CD4-positive, alpha-beta T cell treated with Interleukin-6 at 100 ng/mL for 8 hours (primary cell): ENCODE data around the gene PLET1.

Experiments
- DNase-seq: peaks from one replicate; pipeline ENCODE4 v3.0.0-alpha.2; 2020; ENCODE audit warnings: mixed read lengths, low spot score

PLET1 gene

GRCh38 chr11:112260490-112260889 is at the start of gene PLET1:
Gene PLET1, minus strand, starts transcription at chr11:112260860. Its CDS starts 271 bp downstream, at chr11:112260589.
- DNase-seq, result no peak

GRCh38 chr11:112310419-112310818 is 49.8 kb upstream of the PLET1 start:
- DNase-seq, result no peak

GRCh38 chr11:112308651-112309050 is 48.0 kb upstream of the PLET1 start:
- DNase-seq, result no peak

- no peak for DNase-seq
Observed at GRCh38 chr11:112307616-112308015, 47.0 kb upstream of the PLET1 start.

GRCh38 chr11:112306230-112306629 is 45.6 kb upstream of the PLET1 start:
- no peak for DNase-seq

- no peak for DNase-seq
Observed at GRCh38 chr11:112304914-112305313, 44.3 kb upstream of the PLET1 start.

GRCh38 chr11:112303616-112304015 is 43.0 kb upstream of the PLET1 start:
- no peak for DNase-seq

GRCh38 chr11:112302226-112302868 is 41.7 kb upstream of the PLET1 start:
- no peak for DNase-seq

- DNase-seq, result no peak
Observed at GRCh38 chr11:112300094-112300786, 39.6 kb upstream of the PLET1 start.

- DNase-seq, result no peak
Observed at GRCh38 chr11:112298535-112298934, 37.9 kb upstream of the PLET1 start.

- peak; percentile 37 for DNase-seq
Observed at GRCh38 chr11:112297248-112297866, 36.7 kb upstream of the PLET1 start.

GRCh38 chr11:112296044-112296443 is 35.4 kb upstream of the PLET1 start:
- DNase-seq, result no peak

GRCh38 chr11:112294688-112295340 is 34.2 kb upstream of the PLET1 start:
- no peak for DNase-seq

GRCh38 chr11:112293614-112294013 is 33.0 kb upstream of the PLET1 start:
- no peak for DNase-seq

GRCh38 chr11:112292785-112293407 is 32.2 kb upstream of the PLET1 start:
- DNase-seq, result no peak

- no peak for DNase-seq
Observed at GRCh38 chr11:112292188-112292587, 31.5 kb upstream of the PLET1 start.

GRCh38 chr11:112291191-112291590 is 30.5 kb upstream of the PLET1 start:
- no peak for DNase-seq

GRCh38 chr11:112290493-112290850 is 29.8 kb upstream of the PLET1 start:
- no peak for DNase-seq

- DNase-seq, result peak; percentile 86
Observed at GRCh38 chr11:112289588-112290492, 29.2 kb upstream of the PLET1 start.

- DNase-seq, result no peak
Observed at GRCh38 chr11:112288021-112288420, 27.4 kb upstream of the PLET1 start.

- DNase-seq, result no peak
Observed at GRCh38 chr11:112285841-112286311, 25.2 kb upstream of the PLET1 start.
